ENCODE measurements around the gene GRK3.
A peak's percentile ranks its signal among the peaks of the same experiment; 100 is the strongest.
"Not testable (repeated sequence)": the region's sequence is repeated elsewhere in the genome, so short reads cannot be mapped to it uniquely, and the experiment has no call there.

GRK3 gene

GRCh38 chr22:25706197-25706596 lies 141.7 kb downstream of the GRK3 start:
- no peak for DNase-seq

- not testable (repeated sequence) for DNase-seq
These were observed 144.0 kb downstream of the GRK3 start for GRCh38 chr22:25708430-25708829.

DNA sequence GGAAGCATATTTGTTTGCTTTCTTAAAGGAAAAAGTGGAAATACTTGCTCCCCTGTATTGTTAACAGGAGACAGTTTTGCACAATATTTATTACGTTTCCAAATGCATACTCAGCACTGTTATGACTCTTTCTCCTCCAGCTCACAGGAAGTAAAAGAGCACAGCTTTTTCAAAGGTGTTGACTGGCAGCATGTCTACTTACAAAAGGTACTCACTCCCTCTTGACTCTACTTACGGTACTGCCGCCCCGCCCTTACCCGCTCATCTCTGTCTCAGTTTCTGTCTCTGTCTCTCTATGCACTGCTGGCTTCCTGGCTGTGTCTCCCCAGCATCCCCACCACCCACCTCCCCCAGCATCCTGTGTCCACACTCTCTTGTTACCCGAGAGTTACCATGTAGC lies 145.3 kb downstream of the GRK3 start:
- no peak for DNase-seq

DNA sequence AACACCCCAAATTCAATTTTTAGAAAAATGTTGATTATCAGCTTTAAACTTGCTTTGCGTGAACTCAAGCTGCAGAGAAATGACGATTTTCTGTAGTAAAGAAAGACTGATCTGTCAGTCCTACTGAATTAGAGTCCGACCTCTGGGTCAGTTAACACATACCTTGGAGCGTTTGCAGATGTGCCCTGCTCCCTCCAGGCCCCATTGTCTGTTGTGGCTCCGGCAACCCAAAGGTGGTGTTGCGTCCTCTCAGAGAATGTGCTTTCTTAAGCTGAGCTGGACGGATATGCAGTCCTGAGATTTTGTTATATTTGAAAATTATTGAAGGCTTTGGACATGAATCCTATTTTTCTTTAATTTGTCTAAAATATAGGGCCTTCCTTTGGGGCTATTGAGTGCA lies 146.0 kb downstream of the GRK3 start:
- no peak for DNase-seq

GRCh38 chr22:25711491-25711890 lies 147.0 kb downstream of the GRK3 start:
- DNase-seq: no peak

DNA sequence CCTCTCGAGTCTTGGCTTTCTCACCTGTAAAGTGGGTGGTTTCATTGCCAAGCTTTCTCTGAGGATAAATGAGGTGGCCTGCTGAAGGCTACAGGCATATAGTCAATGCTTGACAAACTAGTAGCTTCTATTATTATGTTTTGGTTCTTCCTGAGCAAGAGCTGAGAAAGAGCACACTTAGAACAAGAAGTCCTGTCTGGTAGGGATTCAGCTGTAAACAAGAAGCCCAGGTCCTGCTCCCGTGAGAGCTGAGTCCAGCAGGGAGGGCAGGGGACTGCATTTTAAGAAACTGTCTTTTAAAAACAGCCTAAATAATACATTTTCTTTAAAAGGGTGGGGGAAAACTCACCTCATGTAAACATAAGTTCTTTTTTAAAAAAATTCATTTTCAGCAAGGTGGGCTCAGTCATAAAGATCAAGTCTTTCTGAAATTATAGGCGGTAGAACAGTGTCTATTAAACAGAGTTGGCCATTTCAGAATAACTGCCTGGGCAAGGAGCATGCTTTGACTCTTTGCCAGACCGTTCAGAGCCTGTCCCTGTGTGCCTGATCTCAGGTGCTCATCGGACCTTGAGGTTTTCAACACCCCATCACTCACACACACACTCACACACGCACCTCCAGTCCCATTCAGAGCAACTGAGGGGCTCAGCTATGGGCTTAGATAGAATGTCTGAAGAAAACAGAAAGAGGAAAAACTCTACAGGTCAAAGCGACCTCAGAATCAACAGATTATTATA lies 148.4 kb downstream of the GRK3 start:
- no peak for DNase-seq

GRCh38 chr22:25714070-25714469 lies 149.6 kb downstream of the GRK3 start:
- no peak for DNase-seq

- no peak for DNase-seq
These were observed 150.3 kb downstream of the GRK3 start for GRCh38 chr22:25714739-25715138.

- no peak for DNase-seq
These were observed 152.2 kb downstream of the GRK3 start for GRCh38 chr22:25716637-25717036.

- DNase-seq: no peak
These were observed 153.8 kb downstream of the GRK3 start for GRCh38 chr22:25718135-25718840.

- no peak for DNase-seq
These were observed 157.7 kb downstream of the GRK3 start for GRCh38 chr22:25722223-25722622.

DNA sequence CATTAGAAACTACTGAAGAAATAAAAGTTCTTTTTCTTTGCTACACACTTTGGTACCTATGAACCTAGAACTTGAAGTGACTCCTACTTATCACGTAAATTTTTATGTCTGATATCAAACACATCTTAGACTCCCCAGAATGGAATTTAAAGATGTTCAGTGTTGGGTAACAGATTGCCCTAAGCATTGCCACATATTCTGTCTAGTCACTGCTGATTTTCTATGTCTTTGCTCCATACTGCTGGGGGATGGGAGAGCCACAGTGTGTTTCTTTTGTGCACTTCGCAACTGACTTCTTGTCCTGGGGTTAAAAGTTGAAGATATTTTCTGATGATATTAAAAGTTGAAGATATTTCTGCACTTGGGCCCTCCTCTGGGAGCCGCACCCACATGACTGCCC lies 158.2 kb downstream of the GRK3 start:
- DNase-seq: no peak

- no peak for DNase-seq
These were observed 161.8 kb downstream of the GRK3 start for GRCh38 chr22:25726241-25726640.

- peak; percentile 15 for DNase-seq
These were observed 163.6 kb downstream of the GRK3 start for GRCh38 chr22:25728071-25728470.

GRCh38 chr22:25729016-25729995 lies 164.8 kb downstream of the GRK3 start:
- no peak for DNase-seq

DNA sequence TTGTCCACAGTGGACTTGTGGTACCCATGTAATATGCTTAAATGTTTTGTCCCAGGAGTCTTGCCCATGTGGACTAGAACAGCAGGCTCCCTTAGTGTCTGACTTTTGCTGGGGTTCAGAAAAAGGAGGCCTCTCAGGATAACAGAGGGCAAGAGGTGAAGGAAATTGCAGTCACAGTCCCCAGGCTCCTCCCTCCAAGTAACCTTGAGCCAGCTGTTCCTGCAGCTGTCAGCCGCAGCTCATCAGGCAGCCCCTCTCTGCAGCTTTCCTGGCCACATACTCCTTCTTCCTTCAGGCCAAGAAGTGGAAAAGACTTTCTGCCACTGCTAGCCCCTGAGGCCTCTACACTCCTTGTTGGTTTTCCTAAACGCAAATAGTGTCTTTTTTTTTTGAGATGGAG lies 171.2 kb downstream of the GRK3 start:
- no peak for DNase-seq

DNA sequence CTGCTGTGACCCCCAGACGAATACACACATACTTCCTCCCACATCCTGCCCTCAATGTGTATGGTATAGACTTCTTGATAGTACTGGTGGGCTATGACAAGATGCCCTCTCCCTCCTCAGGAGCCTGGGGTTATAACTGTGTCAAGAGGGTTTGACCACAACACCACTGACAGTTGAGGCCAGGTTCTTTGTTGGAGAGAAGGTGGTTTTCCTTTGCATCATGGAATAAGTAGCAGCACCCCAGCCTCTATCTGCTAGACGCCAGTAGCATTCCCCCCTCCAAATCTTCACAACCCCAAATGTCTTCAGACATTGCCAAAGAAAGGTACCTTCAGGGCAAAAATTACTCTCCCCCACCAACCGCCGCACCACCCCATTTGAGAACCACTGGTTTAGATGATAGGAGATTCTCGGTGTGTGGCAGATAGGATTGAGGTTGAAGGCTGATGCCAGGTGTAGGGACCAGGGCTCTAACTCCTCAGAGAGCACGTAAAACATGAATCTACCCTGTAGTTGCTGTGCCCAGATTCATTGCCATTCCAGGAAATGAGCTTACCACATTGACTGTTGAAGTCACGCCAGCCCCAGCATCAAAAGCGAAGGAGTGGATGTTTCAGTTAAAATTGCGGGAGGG lies 172.0 kb downstream of the GRK3 start:
- no peak for DNase-seq

- no peak for DNase-seq
These were observed 175.3 kb downstream of the GRK3 start for GRCh38 chr22:25739659-25740344.

GRCh38 chr22:25741692-25742626 lies 177.5 kb downstream of the GRK3 start, which contains the start of gene MYO18B:
TSS of gene MYO18B (plus strand) at chr22:25742188. CDS start at chr22:25761093, 18,905 bp downstream.
- no peak for DNase-seq

GRCh38 chr22:25742918-25743708 lies 178.6 kb downstream of the GRK3 start:
- DNase-seq: no peak

Measured in NCI-H187 treated with DMSO at 0.1 percent for 48 hours (cell line).